GM19193 (cell line): ENCODE results near the gene CMTM3.

ENCODE experiments used
- POLR2A ChIP-seq: IDR thresholded peaks from 4 replicates; pipeline ENCODE4 v1.6.1; 2011; ENCODE audit not compliant: insufficient read depth, insufficient read length; ENCODE audit errors: extremely low read depth

The CMTM3 gene

GRCh38 chr16:66617010-66617434 is 12.5 kb downstream of the CMTM3 start:
- no peak for TF ChIP-seq POLR2A

- TF ChIP-seq POLR2A = no peak
Measured at GRCh38 chr16:66617728-66618127, 13.2 kb downstream of the CMTM3 start.

- TF ChIP-seq POLR2A = no peak
Measured at GRCh38 chr16:66618588-66619375, 14.3 kb downstream of the CMTM3 start.

- no peak for TF ChIP-seq POLR2A
Measured at GRCh38 chr16:66619534-66620428, 15.3 kb downstream of the CMTM3 start.

- TF ChIP-seq POLR2A = no peak
Measured at GRCh38 chr16:66620429-66620795, 15.9 kb downstream of the CMTM3 start.

GRCh38 chr16:66621973-66622372 is 17.5 kb downstream of the CMTM3 start:
- no peak for TF ChIP-seq POLR2A

GRCh38 chr16:66622863-66623262 is 18.4 kb downstream of the CMTM3 start:
- TF ChIP-seq POLR2A = no peak

GRCh38 chr16:66623755-66624154 is 19.3 kb downstream of the CMTM3 start:
- TF ChIP-seq POLR2A = no peak

- no peak for TF ChIP-seq POLR2A
Measured at GRCh38 chr16:66629856-66630255, 25.4 kb downstream of the CMTM3 start.

- TF ChIP-seq POLR2A = no peak
Measured at GRCh38 chr16:66634527-66635196, 30.2 kb downstream of the CMTM3 start.

GRCh38 chr16:66635406-66635805 is 30.9 kb downstream of the CMTM3 start:
- TF ChIP-seq POLR2A = no peak

- no peak for TF ChIP-seq POLR2A
Measured at GRCh38 chr16:66636199-66636598, 31.7 kb downstream of the CMTM3 start.

GRCh38 chr16:66637806-66638205 is 33.3 kb downstream of the CMTM3 start:
- no peak for TF ChIP-seq POLR2A

- TF ChIP-seq POLR2A = no peak
Measured at GRCh38 chr16:66639091-66639885, 34.8 kb downstream of the CMTM3 start.
